WTC11 (cell line): ENCODE results near the gene MOCS1. TPM values are rescaled to one million over a fixed set of nuclear protein-coding genes. Genes with fewer than 3 reads are reported as not detected.

Source experiments
- ATAC-seq: fragments of 200-7000 bp; cut with Tn5 transposase; 2 replicates; pipeline ENCODE4 v1.10.0; 2021; ENCODE audit warnings: mild to moderate bottlenecking, moderate library complexity
- CTCF ChIA-PET: fragments of 300-600 bp; sonication (Branson Sonifier 250); formaldehyde crosslinking; loops from one replicate; lab custom pipeline; 2021; ENCODE audit warnings: antibody characterized with exemption; lab: Charles Lee
- POLR2A ChIA-PET: fragments of 350-600 bp; sonication (Branson Sonifier 250); formaldehyde crosslinking; loops from one replicate; lab custom pipeline; 2021; ENCODE audit warnings: antibody characterized with exemption; lab: Charles Lee
- DNase-seq: peaks from one replicate; pipeline ENCODE4 v3.0.0; 2021; ENCODE audit warnings: low spot score
- H3K27ac Mint-ChIP-seq: 2 replicates; pipeline ENCODE4 v1.8.0; 2021; ENCODE audit warnings: mixed read lengths
- H3K27me3 Mint-ChIP-seq: 2 replicates; pipeline ENCODE4 v1.8.0; 2021; ENCODE audit warnings: low read depth, mild to moderate bottlenecking, moderate library complexity, mixed read lengths
- H3K36me3 Mint-ChIP-seq: 2 replicates; pipeline ENCODE4 v1.8.0; 2021; ENCODE audit warnings: mixed read lengths
- H3K4me1 Mint-ChIP-seq: 2 replicates; pipeline ENCODE4 v1.8.0; 2022; ENCODE audit warnings: mixed read lengths
- H3K4me3 Mint-ChIP-seq: 2 replicates; pipeline ENCODE4 v1.8.0; 2021; ENCODE audit warnings: mild to moderate bottlenecking, moderate library complexity, mixed read lengths
- H3K9me3 Mint-ChIP-seq: 2 replicates; pipeline ENCODE4 v1.8.0; 2021; ENCODE audit warnings: mixed read lengths
- JUN ChIP-seq: sonication (generic); formaldehyde crosslinking; IDR thresholded peaks from 2 replicates; pipeline ENCODE4 v1.8.0; 2023; ENCODE audit warnings: mild to moderate bottlenecking, missing genetic modification reagents
- SMAD3 ChIP-seq: sonication (generic); formaldehyde crosslinking; IDR thresholded peaks from 2 replicates; pipeline ENCODE4 v1.8.0; 2022; ENCODE audit warnings: missing genetic modification reagents, mild to moderate bottlenecking, borderline replicate concordance
- ZNF219 ChIP-seq: sonication (generic); formaldehyde crosslinking; IDR thresholded peaks from 2 replicates; pipeline ENCODE4 v1.8.0; 2023; ENCODE audit warnings: missing genetic modification reagents, mild to moderate bottlenecking, borderline replicate concordance
- ZNF416 ChIP-seq: fragments of 250-450 bp; sonication (Bioruptor Pico); IDR thresholded peaks from 2 replicates; pipeline ENCODE4 v1.9.0; 2021; ENCODE audit warnings: mild to moderate bottlenecking, inconsistent platforms
- total RNA-seq: library from RNA; stranded (reverse); gene quantifications from 3 replicates; pipeline ENCODE4 v1.2.3, GENCODE V29; 2021
- TF ChIP-seq, protein P1 (sequence below): sonication (generic); formaldehyde crosslinking; IDR thresholded peaks from 2 replicates; pipeline ENCODE4 v1.8.1; 2022; ENCODE audit warnings: mild to moderate bottlenecking, missing genetic modification reagents, moderate library complexity, borderline replicate concordance
- TF ChIP-seq, protein P2 (sequence below): sonication (generic); formaldehyde crosslinking; IDR thresholded peaks from 2 replicates; pipeline ENCODE4 v1.8.0; 2023; ENCODE audit warnings: missing genetic modification reagents
- TF ChIP-seq, protein P3 (sequence below): sonication (generic); formaldehyde crosslinking; IDR thresholded peaks from 2 replicates; pipeline ENCODE4 v1.8.1; 2023; ENCODE audit warnings: mild to moderate bottlenecking, missing genetic modification reagents
- TF ChIP-seq, protein P4 (sequence below): sonication (generic); formaldehyde crosslinking; IDR thresholded peaks from 2 replicates; pipeline ENCODE4 v1.8.0; 2022; ENCODE audit warnings: missing genetic modification reagents
- TF ChIP-seq, protein P5 (sequence below): sonication (generic); formaldehyde crosslinking; IDR thresholded peaks from 2 replicates; pipeline ENCODE4 v1.8.0; 2022; ENCODE audit warnings: mild to moderate bottlenecking, missing genetic modification reagents
- TF ChIP-seq, protein P6 (sequence below): fragments of 250-450 bp; sonication (Bioruptor Pico); conservative IDR thresholded peaks from 2 replicates; pipeline ENCODE4 v1.9.0; 2021; ENCODE audit warnings: mild to moderate bottlenecking
- TF ChIP-seq, protein P7 (sequence below): fragments of 250-450 bp; sonication (Bioruptor Pico); IDR thresholded peaks from 2 replicates; pipeline ENCODE4 v1.9.0; 2021; ENCODE audit warnings: mild to moderate bottlenecking
- TF ChIP-seq, protein P8 (sequence below): fragments of 250-450 bp; sonication (Bioruptor Pico); IDR thresholded peaks from 2 replicates; pipeline ENCODE4 v1.9.0; 2021; ENCODE audit warnings: mild to moderate bottlenecking

Gene MOCS1
- total RNA-seq, 1 experiment from 2014 or later, result 18.5 TPM

DNA sequence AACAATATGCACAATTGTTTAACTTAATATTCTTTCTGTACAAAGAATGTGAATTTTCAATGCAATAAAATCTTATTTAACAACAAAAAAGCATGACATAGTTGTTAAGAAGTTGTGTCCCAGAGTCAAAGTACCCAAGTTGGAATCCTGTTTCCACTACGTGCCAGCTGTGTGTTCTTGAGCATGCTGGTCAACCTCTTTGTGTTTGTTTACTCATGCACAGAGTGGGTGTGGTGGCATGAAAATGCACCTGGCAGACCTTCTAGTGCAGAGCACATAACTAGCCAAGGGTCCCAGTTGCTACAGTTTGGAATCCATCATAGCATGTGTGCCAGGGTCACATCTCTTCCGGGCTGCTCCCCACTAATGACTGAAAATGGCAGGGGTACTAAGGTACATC lies 24.7 kb upstream of the MOCS1 start:
- no peak for TF ChIP-seq ZNF416
- TF ChIP-seq, protein P1, sequence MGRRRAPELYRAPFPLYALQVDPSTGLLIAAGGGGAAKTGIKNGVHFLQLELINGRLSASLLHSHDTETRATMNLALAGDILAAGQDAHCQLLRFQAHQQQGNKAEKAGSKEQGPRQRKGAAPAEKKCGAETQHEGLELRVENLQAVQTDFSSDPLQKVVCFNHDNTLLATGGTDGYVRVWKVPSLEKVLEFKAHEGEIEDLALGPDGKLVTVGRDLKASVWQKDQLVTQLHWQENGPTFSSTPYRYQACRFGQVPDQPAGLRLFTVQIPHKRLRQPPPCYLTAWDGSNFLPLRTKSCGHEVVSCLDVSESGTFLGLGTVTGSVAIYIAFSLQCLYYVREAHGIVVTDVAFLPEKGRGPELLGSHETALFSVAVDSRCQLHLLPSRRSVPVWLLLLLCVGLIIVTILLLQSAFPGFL (CRISPR knock-in tag), result no peak
- TF ChIP-seq, protein P2, sequence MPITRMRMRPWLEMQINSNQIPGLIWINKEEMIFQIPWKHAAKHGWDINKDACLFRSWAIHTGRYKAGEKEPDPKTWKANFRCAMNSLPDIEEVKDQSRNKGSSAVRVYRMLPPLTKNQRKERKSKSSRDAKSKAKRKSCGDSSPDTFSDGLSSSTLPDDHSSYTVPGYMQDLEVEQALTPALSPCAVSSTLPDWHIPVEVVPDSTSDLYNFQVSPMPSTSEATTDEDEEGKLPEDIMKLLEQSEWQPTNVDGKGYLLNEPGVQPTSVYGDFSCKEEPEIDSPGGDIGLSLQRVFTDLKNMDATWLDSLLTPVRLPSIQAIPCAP (CRISPR knock-in tag), result no peak
- TF ChIP-seq, protein P3, sequence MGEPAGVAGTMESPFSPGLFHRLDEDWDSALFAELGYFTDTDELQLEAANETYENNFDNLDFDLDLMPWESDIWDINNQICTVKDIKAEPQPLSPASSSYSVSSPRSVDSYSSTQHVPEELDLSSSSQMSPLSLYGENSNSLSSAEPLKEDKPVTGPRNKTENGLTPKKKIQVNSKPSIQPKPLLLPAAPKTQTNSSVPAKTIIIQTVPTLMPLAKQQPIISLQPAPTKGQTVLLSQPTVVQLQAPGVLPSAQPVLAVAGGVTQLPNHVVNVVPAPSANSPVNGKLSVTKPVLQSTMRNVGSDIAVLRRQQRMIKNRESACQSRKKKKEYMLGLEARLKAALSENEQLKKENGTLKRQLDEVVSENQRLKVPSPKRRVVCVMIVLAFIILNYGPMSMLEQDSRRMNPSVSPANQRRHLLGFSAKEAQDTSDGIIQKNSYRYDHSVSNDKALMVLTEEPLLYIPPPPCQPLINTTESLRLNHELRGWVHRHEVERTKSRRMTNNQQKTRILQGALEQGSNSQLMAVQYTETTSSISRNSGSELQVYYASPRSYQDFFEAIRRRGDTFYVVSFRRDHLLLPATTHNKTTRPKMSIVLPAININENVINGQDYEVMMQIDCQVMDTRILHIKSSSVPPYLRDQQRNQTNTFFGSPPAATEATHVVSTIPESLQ, result no peak
- no peak for TF ChIP-seq JUN
- TF ChIP-seq, protein P4, sequence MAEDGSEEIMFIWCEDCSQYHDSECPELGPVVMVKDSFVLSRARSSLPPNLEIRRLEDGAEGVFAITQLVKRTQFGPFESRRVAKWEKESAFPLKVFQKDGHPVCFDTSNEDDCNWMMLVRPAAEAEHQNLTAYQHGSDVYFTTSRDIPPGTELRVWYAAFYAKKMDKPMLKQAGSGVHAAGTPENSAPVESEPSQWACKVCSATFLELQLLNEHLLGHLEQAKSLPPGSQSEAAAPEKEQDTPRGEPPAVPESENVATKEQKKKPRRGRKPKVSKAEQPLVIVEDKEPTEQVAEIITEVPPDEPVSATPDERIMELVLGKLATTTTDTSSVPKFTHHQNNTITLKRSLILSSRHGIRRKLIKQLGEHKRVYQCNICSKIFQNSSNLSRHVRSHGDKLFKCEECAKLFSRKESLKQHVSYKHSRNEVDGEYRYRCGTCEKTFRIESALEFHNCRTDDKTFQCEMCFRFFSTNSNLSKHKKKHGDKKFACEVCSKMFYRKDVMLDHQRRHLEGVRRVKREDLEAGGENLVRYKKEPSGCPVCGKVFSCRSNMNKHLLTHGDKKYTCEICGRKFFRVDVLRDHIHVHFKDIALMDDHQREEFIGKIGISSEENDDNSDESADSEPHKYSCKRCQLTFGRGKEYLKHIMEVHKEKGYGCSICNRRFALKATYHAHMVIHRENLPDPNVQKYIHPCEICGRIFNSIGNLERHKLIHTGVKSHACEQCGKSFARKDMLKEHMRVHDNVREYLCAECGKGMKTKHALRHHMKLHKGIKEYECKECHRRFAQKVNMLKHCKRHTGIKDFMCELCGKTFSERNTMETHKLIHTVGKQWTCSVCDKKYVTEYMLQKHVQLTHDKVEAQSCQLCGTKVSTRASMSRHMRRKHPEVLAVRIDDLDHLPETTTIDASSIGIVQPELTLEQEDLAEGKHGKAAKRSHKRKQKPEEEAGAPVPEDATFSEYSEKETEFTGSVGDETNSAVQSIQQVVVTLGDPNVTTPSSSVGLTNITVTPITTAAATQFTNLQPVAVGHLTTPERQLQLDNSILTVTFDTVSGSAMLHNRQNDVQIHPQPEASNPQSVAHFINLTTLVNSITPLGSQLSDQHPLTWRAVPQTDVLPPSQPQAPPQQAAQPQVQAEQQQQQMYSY (CRISPR knock-in tag), result no peak
- TF ChIP-seq, protein P5, sequence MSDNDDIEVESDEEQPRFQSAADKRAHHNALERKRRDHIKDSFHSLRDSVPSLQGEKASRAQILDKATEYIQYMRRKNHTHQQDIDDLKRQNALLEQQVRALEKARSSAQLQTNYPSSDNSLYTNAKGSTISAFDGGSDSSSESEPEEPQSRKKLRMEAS (CRISPR knock-in tag), result no peak
- TF ChIP-seq, protein P6, sequence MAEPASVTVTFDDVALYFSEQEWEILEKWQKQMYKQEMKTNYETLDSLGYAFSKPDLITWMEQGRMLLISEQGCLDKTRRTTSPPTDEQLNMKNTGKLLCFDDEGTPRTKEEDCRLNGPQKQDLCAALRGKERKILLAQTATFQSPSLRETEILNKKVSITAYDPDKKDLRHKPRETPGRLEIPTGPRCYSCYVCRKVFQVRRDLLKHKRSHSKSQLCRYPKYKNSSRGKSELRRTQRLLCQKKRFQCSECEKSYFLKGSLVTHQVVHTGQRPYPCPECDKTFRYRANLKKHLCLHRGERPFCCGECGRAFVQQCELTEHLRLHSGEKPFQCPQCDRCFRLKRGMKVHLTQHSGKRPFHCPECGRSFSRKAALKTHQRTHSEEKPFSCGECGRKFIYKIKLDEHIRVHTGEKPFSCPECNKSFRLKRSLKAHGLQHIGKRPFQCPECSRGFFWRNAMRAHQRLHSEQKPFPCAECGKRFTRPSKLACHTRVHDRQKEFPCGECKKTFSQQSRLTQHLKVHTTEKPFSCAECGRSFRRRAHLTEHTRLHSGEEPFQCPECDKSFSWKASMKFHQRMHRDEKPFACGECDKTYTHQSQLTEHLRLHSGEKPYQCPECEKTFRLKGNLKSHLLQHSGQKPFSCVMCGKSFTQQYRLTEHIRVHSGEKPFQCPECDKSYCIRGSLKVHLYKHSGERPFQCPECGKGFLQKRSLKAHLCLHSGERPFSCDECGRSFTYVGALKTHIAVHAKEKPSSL (CRISPR knock-in tag), result no peak
- TF ChIP-seq, protein P7, sequence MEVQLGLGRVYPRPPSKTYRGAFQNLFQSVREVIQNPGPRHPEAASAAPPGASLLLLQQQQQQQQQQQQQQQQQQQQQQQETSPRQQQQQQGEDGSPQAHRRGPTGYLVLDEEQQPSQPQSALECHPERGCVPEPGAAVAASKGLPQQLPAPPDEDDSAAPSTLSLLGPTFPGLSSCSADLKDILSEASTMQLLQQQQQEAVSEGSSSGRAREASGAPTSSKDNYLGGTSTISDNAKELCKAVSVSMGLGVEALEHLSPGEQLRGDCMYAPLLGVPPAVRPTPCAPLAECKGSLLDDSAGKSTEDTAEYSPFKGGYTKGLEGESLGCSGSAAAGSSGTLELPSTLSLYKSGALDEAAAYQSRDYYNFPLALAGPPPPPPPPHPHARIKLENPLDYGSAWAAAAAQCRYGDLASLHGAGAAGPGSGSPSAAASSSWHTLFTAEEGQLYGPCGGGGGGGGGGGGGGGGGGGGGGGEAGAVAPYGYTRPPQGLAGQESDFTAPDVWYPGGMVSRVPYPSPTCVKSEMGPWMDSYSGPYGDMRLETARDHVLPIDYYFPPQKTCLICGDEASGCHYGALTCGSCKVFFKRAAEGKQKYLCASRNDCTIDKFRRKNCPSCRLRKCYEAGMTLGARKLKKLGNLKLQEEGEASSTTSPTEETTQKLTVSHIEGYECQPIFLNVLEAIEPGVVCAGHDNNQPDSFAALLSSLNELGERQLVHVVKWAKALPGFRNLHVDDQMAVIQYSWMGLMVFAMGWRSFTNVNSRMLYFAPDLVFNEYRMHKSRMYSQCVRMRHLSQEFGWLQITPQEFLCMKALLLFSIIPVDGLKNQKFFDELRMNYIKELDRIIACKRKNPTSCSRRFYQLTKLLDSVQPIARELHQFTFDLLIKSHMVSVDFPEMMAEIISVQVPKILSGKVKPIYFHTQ, result no peak
- TF ChIP-seq, protein P8, sequence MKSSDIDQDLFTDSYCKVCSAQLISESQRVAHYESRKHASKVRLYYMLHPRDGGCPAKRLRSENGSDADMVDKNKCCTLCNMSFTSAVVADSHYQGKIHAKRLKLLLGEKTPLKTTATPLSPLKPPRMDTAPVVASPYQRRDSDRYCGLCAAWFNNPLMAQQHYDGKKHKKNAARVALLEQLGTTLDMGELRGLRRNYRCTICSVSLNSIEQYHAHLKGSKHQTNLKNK (CRISPR knock-in tag), result no peak
- TF ChIP-seq SMAD3 (CRISPR knock-in tag), result no peak
- no peak for TF ChIP-seq ZNF219 (CRISPR knock-in tag)
- H3K27ac Mint-ChIP-seq, result no peak overlapping the region
- H3K4me3 Mint-ChIP-seq, result no peak overlapping the region
- DNase-seq (no peak), ATAC-seq (no peak)
- peaks cover 4% of the 10 kb centered on the region; the same call in 1 of the 2 replicates for H3K27me3 Mint-ChIP-seq
- peaks cover 15% of the 10 kb centered on the region for H3K9me3 Mint-ChIP-seq
- CTCF ChIA-PET, result no interaction called here
- no peaks in the 10 kb centered on the region for H3K4me1 Mint-ChIP-seq
- POLR2A ChIA-PET, result interaction anchor here (0.6 kb wide), 1 partner anchor 895 kb away, joined by 3 read pairs; no protein-coding TSS in a partner anchor
- H3K36me3 Mint-ChIP-seq, result no peaks in the 10 kb centered on the region
